Subcutaneous abdominal adipose tissue (tissue), 5 donors: ENCODE data around the gene HOXD13.
A peak's percentile ranks its signal among the peaks of the same experiment; 100 is the strongest.

Experiments
- H3K27ac ChIP-seq: one replicate; pipeline ENCODE4 v1.7.0; 2013; ENCODE audit warnings: low read depth, mild to moderate bottlenecking, inconsistent platforms, low read length, moderate library complexity
- H3K27me3 ChIP-seq, 5 donors: one replicate each; pipeline ENCODE4 v1.7.0; 2013; ENCODE audit warnings: low read length in 5 of 5, inconsistent platforms in 1 of 5; ENCODE audit not compliant: control insufficient read depth in 5 of 5, insufficient read depth in 4 of 5
- H3K36me3 ChIP-seq, 5 donors: one replicate each; pipeline ENCODE4 v1.7.0; 2013; ENCODE audit warnings: low read length in 5 of 5; ENCODE audit not compliant: control insufficient read depth in 5 of 5, insufficient read depth in 5 of 5
- H3K4me1 ChIP-seq, 5 donors: one replicate each; pipeline ENCODE4 v1.7.0; 2013; ENCODE audit warnings: low read length in 5 of 5, mild to moderate bottlenecking in 3 of 5, moderate library complexity in 1 of 5; ENCODE audit not compliant: control insufficient read depth in 5 of 5, insufficient read depth in 5 of 5
- H3K4me3 ChIP-seq, 5 donors: one replicate each; pipeline ENCODE4 v1.7.0; 2013; ENCODE audit warnings: low read length in 5 of 5, low read depth in 1 of 5
- H3K9ac ChIP-seq, 5 donors: one replicate each; pipeline ENCODE4 v1.7.0; 2013; ENCODE audit warnings: low read length in 5 of 5, mild to moderate bottlenecking in 4 of 5, moderate library complexity in 3 of 5
- H3K9me3 ChIP-seq, 5 donors: one replicate each; pipeline ENCODE4 v1.7.0; 2013; ENCODE audit warnings: low read length in 5 of 5; ENCODE audit not compliant: control insufficient read depth in 5 of 5
- donor health status: healthy.
- donor health status: healthy.
- donor health status: healthy.
- donor health status: healthy.
- donor health status: healthy.

HOXD13 gene

DNA sequence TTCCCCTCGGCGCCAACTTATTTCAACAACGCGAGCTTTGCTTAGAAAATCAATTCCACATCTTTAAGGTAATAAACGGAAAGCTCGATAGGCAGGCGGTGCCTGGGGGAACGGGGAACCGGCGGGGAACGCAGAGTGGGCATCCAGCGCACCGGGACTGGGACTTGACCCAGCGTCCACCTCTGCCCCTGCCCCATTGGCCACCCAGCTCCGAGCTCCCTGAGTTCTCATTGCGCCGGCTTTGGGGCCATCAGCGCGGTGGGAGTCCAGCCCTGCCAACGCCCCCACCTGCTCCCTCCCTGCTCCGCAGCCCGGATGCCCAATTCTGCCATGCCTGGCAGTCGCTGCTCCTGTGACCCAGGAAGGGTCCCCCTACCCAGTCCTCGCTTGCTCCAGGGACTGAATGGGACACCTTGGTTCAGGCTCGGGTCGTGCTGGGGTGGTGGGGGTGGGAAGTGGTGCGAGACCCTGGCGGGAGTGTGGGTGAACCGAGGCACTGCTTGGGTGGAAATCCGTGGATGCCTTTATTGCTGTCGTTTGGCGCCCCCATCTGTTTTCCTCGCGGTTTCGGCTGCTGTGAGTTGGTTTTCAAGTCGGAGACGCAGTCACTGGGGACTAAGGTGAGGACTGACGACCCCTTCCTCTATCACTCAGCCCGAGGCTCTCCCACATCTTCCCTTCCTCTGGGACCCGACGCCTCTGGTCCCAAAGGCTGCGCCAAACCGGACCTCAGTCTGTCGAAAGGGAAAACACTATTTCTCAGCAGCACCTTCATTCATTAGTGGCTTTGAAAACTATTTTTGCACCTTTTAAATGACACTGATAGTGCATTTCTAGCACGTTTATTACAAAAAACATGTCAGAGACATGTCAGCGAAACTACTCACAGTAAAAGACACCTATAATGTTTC, 6.4 kb upstream of the HOXD13 start:
- Histone ChIP-seq H3K27ac (no peak overlapping the region), H3K4me1 (peaks cover 0 to 39% (median 25%) of the 10 kb centered on the region in 5 donors), H3K9ac (no peak overlapping the region), H3K9me3 (peaks cover 0 to 7% (median 0%) of the 10 kb centered on the region in 5 donors), H3K4me3 (peak overlapping the region in 1 of 5 donors; percentile 6), H3K27me3 (peaks cover 84 to 100% (median 96%) of the 10 kb centered on the region in 5 donors), H3K36me3 (no peaks in the 10 kb centered on the region)

DNA sequence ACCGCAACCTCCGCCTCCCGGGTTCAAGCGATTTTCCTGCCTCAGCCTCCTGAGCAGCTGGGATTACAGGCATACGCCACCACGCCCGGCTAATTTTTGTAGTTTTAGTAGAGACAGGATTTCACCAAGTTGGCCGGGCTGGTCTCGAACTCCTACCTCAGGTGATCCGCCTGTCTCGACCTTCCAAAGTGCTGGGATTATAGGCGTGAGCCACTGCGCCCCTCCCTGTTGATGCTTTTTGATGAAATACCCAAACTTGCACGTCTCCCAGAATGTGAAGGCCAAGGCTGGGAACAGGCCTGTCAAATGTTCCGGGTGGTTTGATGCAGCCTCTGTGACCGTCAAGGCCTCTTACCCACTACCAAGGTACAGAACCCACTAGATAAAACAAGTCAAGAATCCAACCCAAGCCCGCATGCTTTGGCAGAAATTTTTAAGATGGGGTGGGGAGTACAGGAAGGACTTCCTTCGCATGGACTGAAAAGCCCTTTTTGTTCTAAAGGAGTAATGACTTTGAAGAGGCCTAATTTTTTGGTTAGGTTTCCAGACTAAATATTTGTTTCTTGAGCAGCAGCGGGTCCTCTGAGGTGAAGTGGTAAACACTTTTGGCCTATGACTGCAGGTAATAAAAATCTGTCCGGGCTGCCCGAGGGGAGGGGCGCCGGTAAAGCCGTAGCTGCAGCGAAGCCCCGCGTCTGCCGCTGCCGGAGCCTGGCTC, 5.0 kb upstream of the HOXD13 start:
- Histone ChIP-seq H3K4me3 (peak overlapping the region in 3 of 5 donors; percentile 37 to 61 (median 47)), H3K4me1 (peaks cover 2 to 41% (median 31%) of the 10 kb centered on the region in 5 donors), H3K27ac (no peak overlapping the region), H3K36me3 (no peaks in the 10 kb centered on the region), H3K9ac (no peak overlapping the region), H3K27me3 (peaks cover 86 to 99% (median 93%) of the 10 kb centered on the region in 5 donors), H3K9me3 (peaks cover 0 to 2% (median 0%) of the 10 kb centered on the region in 5 donors)

DNA sequence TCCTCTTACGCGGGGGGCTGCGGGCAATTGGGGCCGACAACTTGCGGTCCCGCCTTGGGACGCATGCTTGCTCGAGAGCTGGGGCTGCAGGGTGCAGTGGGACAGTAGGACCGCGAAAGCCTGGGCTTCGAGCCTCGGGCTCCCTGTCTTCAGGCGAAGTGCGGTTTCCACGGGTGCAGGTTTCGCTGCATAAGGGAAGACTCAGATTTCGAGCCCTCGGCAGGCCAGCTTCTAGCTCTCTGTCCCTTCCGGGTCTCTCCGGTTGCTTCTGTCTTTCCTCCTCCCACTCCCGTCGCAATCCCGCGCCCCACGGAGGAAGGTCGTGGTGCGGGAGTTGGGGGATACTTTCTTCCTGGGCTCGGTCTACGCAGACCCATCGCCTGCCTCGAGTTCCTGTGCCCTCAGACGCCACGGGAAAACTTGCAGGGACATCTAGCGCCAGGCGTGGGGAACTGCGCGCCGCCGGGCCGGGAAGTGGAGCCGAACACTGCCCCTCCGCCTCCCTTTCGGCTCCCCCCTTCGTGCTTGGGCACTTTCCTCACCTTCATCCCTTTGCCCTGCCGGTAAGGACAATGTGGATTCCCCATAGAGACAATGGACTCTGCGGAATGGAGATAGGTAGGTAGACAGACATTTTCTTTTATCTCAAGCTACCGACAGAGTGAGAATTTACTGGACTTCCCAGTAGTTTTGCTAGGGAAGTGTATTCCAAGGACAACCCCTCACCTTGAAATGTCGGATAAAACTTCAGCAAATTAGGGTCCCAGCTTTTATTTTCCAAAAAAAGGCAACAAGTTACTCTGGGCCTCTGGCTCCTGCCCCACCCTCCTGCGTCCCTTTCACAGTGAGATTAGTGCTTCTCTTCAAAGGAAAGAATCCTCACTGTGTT, 4.2 kb upstream of the HOXD13 start:
- Histone ChIP-seq H3K9ac (peak overlapping the region in 1 of 5 donors; percentile 13), H3K36me3 (no peaks in the 10 kb centered on the region), H3K27me3 (peaks cover 81 to 96% (median 88%) of the 10 kb centered on the region in 5 donors), H3K4me1 (peaks cover 2 to 43% (median 31%) of the 10 kb centered on the region in 5 donors), H3K9me3 (peaks cover 0 to 2% (median 0%) of the 10 kb centered on the region in 5 donors), H3K27ac (no peak overlapping the region), H3K4me3 (peak overlapping the region; percentile 23 to 61 (median 47))

DNA sequence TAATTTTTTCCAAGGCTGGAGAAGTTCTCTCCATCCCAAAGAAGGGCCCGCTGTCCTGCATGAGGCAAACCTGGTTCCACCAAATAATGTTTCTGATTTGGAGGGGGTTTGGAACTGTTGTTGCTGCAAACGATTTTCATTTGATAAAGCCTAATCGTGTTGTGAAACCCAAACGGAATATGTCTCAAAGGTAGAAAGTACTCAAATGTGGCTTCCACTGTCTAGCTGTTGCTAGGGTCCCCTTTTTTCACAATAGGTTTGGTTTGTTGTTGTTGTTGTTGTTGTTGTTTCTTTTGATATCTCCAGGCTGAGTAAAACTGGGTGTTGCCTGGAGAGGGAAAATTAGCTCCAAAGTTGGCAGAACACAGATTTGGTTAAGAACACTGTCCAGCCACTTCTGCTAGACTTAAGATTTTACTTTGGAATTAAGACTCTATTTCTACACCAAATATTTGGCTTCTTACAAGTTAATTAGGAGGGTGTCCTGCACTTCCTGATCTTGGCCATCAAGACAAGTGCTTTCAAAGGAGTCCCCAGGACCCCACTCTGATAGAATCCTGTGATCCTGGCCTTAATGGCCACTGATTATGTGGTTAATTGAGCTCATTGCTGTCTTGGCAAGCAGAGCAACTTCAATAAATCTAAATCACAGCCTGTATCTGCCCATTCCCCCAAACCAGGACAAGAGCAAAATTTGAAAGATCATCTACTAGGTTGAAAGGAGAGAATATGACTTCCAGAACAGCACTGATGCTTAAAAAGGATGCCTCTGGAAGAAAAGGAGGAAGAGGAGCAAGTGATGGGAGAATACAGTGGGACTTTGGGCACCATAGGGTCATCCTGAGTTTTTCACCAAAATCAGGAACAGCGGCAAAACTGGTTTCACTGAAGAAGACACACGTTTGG, 3.3 kb upstream of the HOXD13 start:
- peaks cover 0 to 2% (median 0%) of the 10 kb centered on the region in 5 donors for H3K9me3 ChIP-seq
- H3K27me3 ChIP-seq, result peaks cover 81 to 96% (median 88%) of the 10 kb centered on the region in 5 donors
- H3K9ac ChIP-seq, result no peak overlapping the region
- peaks cover 2 to 44% (median 34%) of the 10 kb centered on the region in 5 donors for H3K4me1 ChIP-seq
- no peaks in the 10 kb centered on the region for H3K36me3 ChIP-seq
- H3K4me3 ChIP-seq, result no peak overlapping the region
- H3K27ac ChIP-seq, result no peak overlapping the region

DNA sequence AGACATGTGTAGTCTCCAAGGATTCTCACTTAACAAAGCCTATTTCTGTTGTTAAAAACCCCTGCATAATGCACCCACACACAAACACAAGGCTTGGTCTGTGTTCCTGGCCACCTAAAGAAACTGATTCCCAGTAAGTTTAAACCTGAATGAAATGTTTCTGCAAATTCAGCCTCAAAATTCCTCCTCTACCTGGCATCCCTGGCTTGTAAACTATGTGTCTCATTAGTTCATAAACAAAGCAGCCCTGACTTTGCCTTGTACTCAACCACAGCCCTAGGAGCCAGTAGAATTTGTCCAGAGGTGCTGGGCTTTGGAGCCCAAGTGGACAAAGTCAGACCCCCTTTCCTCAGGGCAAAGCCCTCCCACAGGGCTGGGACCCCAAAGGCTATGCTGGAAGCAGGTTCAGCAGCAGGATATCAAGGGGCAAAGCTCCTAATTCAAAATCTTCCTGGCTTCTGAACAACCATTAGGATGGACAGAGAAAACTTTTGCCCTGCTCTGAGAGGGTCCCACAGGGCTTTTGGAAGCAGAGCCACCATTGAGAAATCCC, 2.6 kb upstream of the HOXD13 start:
- Histone ChIP-seq H3K36me3 (no peaks in the 10 kb centered on the region), H3K27me3 (peaks cover 81 to 96% (median 87%) of the 10 kb centered on the region in 5 donors), H3K9ac (no peak overlapping the region), H3K27ac (no peak overlapping the region), H3K4me1 (peaks cover 2 to 42% (median 32%) of the 10 kb centered on the region in 5 donors), H3K4me3 (no peak overlapping the region), H3K9me3 (peaks cover 0 to 2% (median 0%) of the 10 kb centered on the region in 5 donors)

DNA sequence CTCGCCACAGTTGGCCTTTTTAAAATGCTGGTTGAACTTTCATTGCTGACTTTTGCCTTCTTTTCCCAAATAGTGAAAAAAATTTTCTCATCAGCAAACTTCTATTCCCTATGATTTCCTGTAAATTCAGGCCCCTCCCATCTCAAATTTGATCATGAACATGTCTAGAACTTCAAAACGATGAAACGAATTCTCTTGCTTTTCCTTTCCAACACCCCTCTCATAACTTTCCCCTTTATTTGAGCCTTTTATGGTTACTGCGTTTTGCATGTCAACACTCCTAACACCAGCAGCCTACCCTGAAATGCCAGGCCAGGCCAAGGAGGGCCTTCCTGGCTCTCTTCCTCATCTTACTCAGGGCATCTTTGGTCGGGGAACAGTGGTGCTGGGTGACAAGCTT, 1.7 kb upstream of the HOXD13 start:
- H3K27ac ChIP-seq, result no peak overlapping the region
- H3K4me1 ChIP-seq, result peaks cover 2 to 33% (median 27%) of the 10 kb centered on the region in 5 donors
- H3K9me3 ChIP-seq, result peaks cover 0 to 2% (median 0%) of the 10 kb centered on the region in 5 donors
- no peak overlapping the region for H3K9ac ChIP-seq
- H3K27me3 ChIP-seq, result peaks cover 79 to 96% (median 86%) of the 10 kb centered on the region in 5 donors
- no peaks in the 10 kb centered on the region for H3K36me3 ChIP-seq
- no peak overlapping the region for H3K4me3 ChIP-seq

DNA sequence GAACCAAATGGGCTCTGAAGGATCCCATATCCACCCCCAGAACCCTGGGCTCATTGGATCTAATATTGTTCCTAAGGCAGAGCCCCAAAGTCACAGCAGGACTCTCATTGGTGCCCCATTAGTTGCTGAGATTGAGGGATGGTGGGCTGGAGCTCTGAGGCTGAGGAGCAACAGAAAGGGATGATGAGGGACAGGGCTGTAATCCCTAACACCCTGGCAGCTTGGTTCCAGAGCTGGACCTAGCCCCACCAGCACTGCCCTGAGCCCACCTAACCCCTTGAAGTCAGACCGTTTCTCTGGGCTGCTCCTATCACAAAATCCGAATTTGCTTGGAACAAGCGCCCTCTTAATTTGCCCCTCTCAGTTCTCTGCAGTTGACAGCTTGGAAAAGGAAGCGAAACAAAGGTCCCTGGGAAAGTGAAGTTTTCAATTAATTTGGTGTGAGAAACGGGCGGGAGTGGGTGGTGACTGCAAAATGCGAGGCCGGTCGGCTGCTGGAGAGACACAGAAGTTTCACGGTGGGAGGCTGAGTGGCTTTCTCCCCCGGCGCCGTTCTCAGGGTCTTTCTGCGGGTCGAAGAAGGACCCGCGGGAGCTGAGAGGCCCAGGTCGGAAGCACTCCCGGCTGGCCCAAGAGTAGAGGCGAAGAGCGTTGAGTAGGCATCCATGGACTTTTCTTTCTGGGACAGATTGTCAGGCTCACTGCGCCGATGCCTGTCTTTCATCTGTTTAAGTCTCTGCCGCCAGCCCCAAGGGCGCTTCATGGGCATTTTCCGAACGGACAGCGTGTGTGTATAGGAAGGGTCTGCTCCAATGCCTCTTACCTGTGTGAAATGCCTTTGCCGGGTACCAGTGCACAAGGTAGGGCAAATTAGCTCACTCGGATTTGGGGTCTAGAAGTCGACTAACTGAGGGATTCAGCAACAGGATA, 927 bp upstream of the HOXD13 start:
- H3K9ac ChIP-seq, result no peak overlapping the region
- no peak overlapping the region for H3K4me3 ChIP-seq
- peaks cover 0 to 2% (median 0%) of the 10 kb centered on the region in 5 donors for H3K9me3 ChIP-seq
- H3K27me3 ChIP-seq, result peaks cover 77 to 95% (median 83%) of the 10 kb centered on the region in 5 donors
- H3K4me1 ChIP-seq, result peaks cover 2 to 30% (median 25%) of the 10 kb centered on the region in 5 donors
- H3K36me3 ChIP-seq, result no peaks in the 10 kb centered on the region
- H3K27ac ChIP-seq, result no peak overlapping the region
